HG03103 (cell line): Measurements from ENCODE around the gene DYTN.

ENCODE experiments used
- ATAC-seq: cut with Tn5 transposase; IDR thresholded peaks from one replicate; pipeline ENCODE4 v1.9.1; 2021; ENCODE audit warnings: low read depth; ENCODE audit not compliant: unreplicated experiment

DYTN gene

DNA sequence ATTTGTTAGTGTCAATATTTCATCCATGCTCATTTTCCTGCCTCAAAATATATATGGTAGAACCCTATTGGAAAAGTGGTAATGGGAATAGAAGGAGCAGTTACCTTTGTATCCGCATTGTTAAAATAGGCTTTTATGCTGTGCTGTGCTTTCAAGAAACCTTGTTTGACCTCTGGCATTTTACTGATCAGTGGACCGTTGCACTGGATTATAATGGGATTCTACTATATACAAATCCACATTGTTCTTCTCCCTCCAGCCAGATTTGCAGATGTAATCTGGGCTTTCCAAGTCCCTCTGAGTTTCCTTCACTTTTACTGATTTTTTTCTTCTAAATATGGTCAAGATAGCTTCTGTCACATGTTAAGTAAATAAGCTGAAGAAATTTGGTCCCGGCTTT, 99.2 kb downstream of the DYTN start:
- no peak for ATAC-seq

- no peak for ATAC-seq
These were observed 102.0 kb downstream of the DYTN start for GRCh38 chr2:206616151-206616550.

DNA sequence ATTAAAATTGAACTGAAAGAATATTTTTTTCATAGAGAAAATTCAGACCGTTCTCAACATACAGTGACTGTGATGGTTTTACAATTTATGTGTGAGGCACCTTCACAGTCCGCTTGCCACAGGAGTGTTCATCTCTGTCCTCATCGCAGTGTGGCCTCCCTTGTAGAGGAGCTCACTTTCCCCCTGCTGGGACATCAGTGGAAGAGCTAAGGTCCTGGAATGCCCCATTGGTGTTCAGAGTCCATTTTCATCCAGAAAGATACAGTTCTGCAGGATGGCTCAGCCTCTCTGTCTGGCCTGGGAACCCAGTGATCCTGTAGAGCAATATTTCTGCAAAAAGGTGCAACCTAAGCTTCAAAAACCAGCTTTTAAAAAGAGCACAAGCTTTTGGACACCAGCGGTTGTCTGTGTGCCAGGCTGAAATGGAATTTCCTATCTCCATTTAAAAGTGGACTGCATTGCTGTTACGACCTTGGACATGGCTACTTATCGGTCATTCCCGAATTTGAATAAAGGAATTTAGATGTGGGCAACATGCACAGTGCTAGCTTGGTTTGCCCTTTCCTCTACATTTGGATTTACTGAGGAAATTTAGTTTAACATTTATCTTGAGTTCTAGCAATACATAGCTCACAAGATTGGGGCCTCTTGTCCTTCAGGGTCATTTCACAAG, 102.6 kb downstream of the DYTN start:
- no peak for ATAC-seq

DNA sequence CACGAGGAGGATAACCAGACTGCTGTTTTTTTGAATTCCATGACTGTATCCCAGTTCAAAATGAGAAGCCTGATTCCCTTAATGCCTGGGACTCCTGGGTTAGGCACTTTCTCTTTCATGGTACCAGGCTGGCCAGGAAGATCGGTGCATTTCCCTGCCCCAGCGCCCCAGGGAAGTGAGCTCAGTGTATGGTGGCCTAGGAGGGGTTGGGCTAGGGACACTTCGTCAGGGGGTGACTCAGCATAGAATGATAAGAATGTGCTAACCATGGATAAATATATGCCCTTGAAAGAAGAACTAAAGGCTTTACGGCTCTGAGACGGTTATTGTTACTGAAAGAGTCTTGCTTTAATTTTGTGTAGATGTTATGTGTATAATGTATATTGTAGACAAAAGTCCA, 103.4 kb downstream of the DYTN start:
- no peak for ATAC-seq

- ATAC-seq: no peak
These were observed 106.5 kb downstream of the DYTN start for GRCh38 chr2:206611736-206612135.

DNA sequence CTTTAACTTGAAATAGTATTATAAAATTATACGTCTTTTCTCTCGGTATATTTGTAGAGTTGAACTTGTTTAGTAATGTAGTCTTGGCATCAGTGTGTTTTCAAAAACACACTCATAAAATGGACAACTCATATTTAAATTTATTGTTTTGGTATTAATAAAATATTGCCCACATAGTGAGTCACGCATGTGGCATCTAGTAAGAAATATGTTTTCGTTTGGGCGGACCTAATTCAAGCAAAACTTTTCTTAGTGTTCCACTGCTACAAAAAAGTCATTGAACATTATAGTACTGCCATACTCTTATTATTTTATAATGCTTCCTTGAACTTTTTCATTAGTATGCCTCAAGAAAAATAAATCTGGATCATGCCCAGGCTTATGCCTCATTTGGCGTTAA, 107.0 kb downstream of the DYTN start:
- no peak for ATAC-seq

- ATAC-seq: no peak
These were observed 107.7 kb downstream of the DYTN start for GRCh38 chr2:206610451-206610850.

DNA sequence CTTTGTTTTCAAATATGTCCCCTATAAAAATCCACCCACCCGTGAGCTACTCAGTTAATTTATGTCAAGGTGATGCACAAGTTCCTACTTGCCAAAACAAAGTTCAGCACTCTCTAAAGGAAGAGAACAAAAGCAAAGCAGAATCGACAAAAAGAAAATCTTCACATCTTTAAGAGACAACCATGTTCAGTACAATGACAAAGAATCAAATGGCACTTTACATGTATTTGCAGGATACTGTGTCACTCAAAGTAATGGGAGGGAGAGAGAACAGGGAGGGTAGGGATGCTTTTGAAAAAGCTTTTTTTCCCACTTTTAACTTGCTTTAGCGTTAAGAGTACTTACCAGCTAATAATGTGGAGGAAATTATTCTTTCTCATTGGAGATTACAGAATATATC, 115.0 kb downstream of the DYTN start:
- ATAC-seq: no peak
